PFSK-1 (cell line): ENCODE measurements around the gene ENO1.

Source experiments
- POLR2AphosphoS5 ChIP-seq: IDR thresholded peaks from 2 replicates; pipeline ENCODE4 v1.6.1; 2012; ENCODE audit warnings: low read depth, mild to moderate bottlenecking, control low read depth, low read length, moderate library complexity
- SIN3A ChIP-seq: IDR thresholded peaks from 2 replicates; pipeline ENCODE4 v1.6.1; 2012; ENCODE audit warnings: mild to moderate bottlenecking, low read length, moderate library complexity, borderline replicate concordance; ENCODE audit not compliant: insufficient read depth
- TAF1 ChIP-seq: IDR thresholded peaks from 2 replicates; pipeline ENCODE4 v1.6.1; 2012; ENCODE audit warnings: low read length, control low read depth, borderline replicate concordance; ENCODE audit not compliant: insufficient read depth
- TF ChIP-seq, protein P1 (sequence below), 2 experiments: IDR thresholded peaks; 2 replicates each; pipeline versions ENCODE4 v1.6.1 to v1.8.0; 2011 to 2012; ENCODE audit warnings: low read depth in 2 of 2, low read length in 2 of 2, control low read depth in 1 of 2, inconsistent platforms in 1 of 2, mild to moderate bottlenecking in 1 of 2, moderate library complexity in 1 of 2; ENCODE audit not compliant: insufficient read depth in 1 of 2

DNA sequence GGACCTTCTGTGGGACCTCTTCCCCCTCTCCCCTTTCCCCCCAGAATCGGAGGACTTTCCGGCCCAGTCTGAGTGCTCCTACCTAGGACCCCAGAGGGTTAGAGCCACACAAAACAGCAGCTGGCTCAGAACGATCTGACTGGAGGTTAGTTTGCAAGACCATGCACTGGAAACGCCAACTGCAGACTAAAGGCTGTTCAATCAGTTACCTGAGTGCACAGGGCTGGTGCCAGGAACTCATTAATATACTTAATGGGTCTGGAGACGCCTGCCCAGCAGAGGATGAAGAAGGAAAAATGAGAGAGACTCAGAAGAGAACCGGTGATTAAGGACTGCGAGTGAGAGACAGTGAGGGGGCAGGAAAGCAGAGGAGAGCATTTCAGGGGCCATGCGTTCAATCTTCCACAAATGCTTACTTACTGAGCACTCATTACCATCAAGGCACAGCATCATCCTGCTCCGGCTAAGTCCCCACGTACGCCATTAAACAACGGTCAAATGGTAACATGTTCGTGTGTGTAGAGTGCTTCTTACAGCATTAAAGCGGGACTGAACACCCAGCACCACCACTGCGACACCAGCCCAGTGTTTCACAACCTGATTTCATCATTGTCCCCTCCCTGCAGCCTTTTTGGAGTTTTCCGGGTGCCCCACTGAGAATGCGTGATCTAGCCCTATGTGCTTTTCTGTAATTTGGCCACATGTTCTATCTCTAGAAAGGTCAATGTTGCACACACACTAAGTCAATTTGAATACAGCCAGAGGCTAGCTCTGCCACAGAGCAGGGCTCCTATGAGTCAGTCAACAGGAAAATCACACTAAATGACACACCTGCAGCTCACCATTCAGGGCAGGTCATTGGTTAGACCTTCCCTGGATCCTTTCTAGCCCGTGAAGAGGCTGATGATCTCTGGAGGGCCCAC is 7.6 kb downstream of the ENO1 start:
- TF ChIP-seq POLR2AphosphoS5 = no peak; the same call in 1 of the 2 replicates
- no peak for TF ChIP-seq TAF1
- no peak for TF ChIP-seq SIN3A
- TF ChIP-seq, protein P1, sequence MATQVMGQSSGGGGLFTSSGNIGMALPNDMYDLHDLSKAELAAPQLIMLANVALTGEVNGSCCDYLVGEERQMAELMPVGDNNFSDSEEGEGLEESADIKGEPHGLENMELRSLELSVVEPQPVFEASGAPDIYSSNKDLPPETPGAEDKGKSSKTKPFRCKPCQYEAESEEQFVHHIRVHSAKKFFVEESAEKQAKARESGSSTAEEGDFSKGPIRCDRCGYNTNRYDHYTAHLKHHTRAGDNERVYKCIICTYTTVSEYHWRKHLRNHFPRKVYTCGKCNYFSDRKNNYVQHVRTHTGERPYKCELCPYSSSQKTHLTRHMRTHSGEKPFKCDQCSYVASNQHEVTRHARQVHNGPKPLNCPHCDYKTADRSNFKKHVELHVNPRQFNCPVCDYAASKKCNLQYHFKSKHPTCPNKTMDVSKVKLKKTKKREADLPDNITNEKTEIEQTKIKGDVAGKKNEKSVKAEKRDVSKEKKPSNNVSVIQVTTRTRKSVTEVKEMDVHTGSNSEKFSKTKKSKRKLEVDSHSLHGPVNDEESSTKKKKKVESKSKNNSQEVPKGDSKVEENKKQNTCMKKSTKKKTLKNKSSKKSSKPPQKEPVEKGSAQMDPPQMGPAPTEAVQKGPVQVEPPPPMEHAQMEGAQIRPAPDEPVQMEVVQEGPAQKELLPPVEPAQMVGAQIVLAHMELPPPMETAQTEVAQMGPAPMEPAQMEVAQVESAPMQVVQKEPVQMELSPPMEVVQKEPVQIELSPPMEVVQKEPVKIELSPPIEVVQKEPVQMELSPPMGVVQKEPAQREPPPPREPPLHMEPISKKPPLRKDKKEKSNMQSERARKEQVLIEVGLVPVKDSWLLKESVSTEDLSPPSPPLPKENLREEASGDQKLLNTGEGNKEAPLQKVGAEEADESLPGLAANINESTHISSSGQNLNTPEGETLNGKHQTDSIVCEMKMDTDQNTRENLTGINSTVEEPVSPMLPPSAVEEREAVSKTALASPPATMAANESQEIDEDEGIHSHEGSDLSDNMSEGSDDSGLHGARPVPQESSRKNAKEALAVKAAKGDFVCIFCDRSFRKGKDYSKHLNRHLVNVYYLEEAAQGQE (IDR thresholded peaks at IDR 0.05; ENCODE audit: insufficient read depth in 1 of 2, low read depth in 2 of 2, low read length in 2 of 2) = no peak
